Breast epithelium (tissue), 4 donors: Measurements from ENCODE around the gene CABCOCO1. TPM values are rescaled to one million over a fixed set of nuclear protein-coding genes. Genes with fewer than 3 reads are reported as not detected.

ENCODE experiments used
- DNase-seq, 2 donors: peaks; one replicate each; pipeline ENCODE4 v3.0.0-alpha.2; 2019; ENCODE audit warnings: low spot score in 2 of 2
- H3K27ac ChIP-seq, 2 donors: fragments of 200-600 bp; sonication (generic) in 1 of 2; one replicate each; pipeline ENCODE4 v1.5.1; 2016 to 2019; ENCODE audit warnings: mild to moderate bottlenecking in 1 of 2
- H3K27me3 ChIP-seq, 2 donors: fragments of 200-600 bp; sonication (generic) in 1 of 2; one replicate each; pipeline versions ENCODE4 v1.5.1 to v1.6.0; 2017 to 2019; ENCODE audit warnings: control low read depth in 1 of 2, mild to moderate bottlenecking in 1 of 2
- H3K36me3 ChIP-seq: fragments of 200-600 bp; one replicate; pipeline ENCODE4 v1.5.1; 2019
- H3K4me1 ChIP-seq, 2 donors: fragments of 200-600 bp; sonication (generic); one replicate each; pipeline ENCODE4 v1.5.1; 2016 to 2019; ENCODE audit warnings: control low read depth in 1 of 2
- H3K4me3 ChIP-seq, 3 donors: fragments of 200-600 bp; sonication (generic); 1 replicate in 2 of 3; 2 replicates in 1 of 3; pipeline ENCODE4 v1.5.1; 2016 to 2019; ENCODE audit warnings: mild to moderate bottlenecking in 3 of 3, moderate library complexity in 2 of 3
- H3K9me3 ChIP-seq, 2 donors: fragments of 200-600 bp; sonication (generic) in 1 of 2; one replicate each; pipeline ENCODE4 v1.5.1; 2016 to 2019; ENCODE audit warnings: control low read depth in 1 of 2
- CTCF ChIP-seq, 3 donors: fragments of 450-650 bp; IDR thresholded peaks; one replicate each; pipeline ENCODE4 v1.5.1; 2016 to 2017; ENCODE audit warnings: antibody characterized with exemption in 3 of 3, mild to moderate bottlenecking in 3 of 3, moderate library complexity in 3 of 3
- POLR2A ChIP-seq: fragments of 450-650 bp; IDR thresholded peaks from one replicate; pipeline ENCODE4 v1.6.1; 2016; ENCODE audit warnings: antibody characterized with exemption, mild to moderate bottlenecking, moderate library complexity
- POLR2AphosphoS5 ChIP-seq, 3 donors: sonication (generic); formaldehyde crosslinking; IDR thresholded peaks; one replicate each; pipeline ENCODE4 v1.6.1; 2017; ENCODE audit warnings: antibody characterized with exemption in 3 of 3
- intact Hi-C: fragments of 100-400 bp; cut with DNase I; formaldehyde crosslinking; loops from one replicate; pipeline ENCODE4 v1.15.1; 2023; ENCODE audit warnings: low total_unique reads
- total RNA-seq, 3 donors: library from RNA; depleted of rRNA; stranded (reverse); fragments of >200 nt; gene quantifications; one replicate each; pipeline ENCODE4 v1.1.0, GENCODE V29; 2016

CABCOCO1 gene
- total RNA-seq, 3 donors from 2014 or later, result 0.16 to 1.3 (median 1.2) TPM

- no peak overlapping the region for H3K27ac ChIP-seq
- no peaks in the 10 kb centered on the region for H3K27me3 ChIP-seq
- H3K36me3 ChIP-seq, result no peaks in the 10 kb centered on the region
- no peak overlapping the region for H3K4me3 ChIP-seq
- intact Hi-C loops, result no loop called here
- TF ChIP-seq CTCF (IDR thresholded peaks at IDR 0.05) (no peak), POLR2AphosphoS5 (IDR thresholded peaks at IDR 0.05) (no peak), POLR2A (no peak)
- H3K4me1 ChIP-seq, result no peaks in the 10 kb centered on the region
- no peak for DNase-seq
- H3K9me3 ChIP-seq, result no peaks in the 10 kb centered on the region
These were observed 29.8 kb downstream of the CABCOCO1 start for GRCh38 chr10:61692447-61693010.

GRCh38 chr10:61698968-61699655 lies 36.4 kb downstream of the CABCOCO1 start:
- Histone ChIP-seq H3K9me3 (no peaks in the 10 kb centered on the region), H3K27ac (no peak overlapping the region), H3K27me3 (no peaks in the 10 kb centered on the region), H3K4me1 (no peaks in the 10 kb centered on the region), H3K4me3 (no peak overlapping the region), H3K36me3 (no peaks in the 10 kb centered on the region)
- TF ChIP-seq CTCF (IDR thresholded peaks at IDR 0.05) (no peak), POLR2A (no peak), POLR2AphosphoS5 (IDR thresholded peaks at IDR 0.05) (no peak)
- DNase-seq, result no peak
- intact Hi-C loops, result no loop called here

- no peaks in the 10 kb centered on the region for H3K27me3 ChIP-seq
- no peak overlapping the region for H3K4me3 ChIP-seq
- no peaks in the 10 kb centered on the region for H3K9me3 ChIP-seq
- no peak for DNase-seq
- no peaks in the 10 kb centered on the region for H3K4me1 ChIP-seq
- H3K36me3 ChIP-seq, result no peaks in the 10 kb centered on the region
- TF ChIP-seq CTCF (IDR thresholded peaks at IDR 0.05) (no peak), POLR2AphosphoS5 (IDR thresholded peaks at IDR 0.05) (no peak), POLR2A (no peak)
- no peak overlapping the region for H3K27ac ChIP-seq
- intact Hi-C loops, result no loop called here
These were observed 38.5 kb downstream of the CABCOCO1 start for GRCh38 chr10:61701055-61701705.

GRCh38 chr10:61701706-61702105 lies 39.0 kb downstream of the CABCOCO1 start:
- H3K9me3 ChIP-seq, result no peaks in the 10 kb centered on the region
- DNase-seq, result no peak
- H3K4me3 ChIP-seq, result no peak overlapping the region
- H3K36me3 ChIP-seq, result no peaks in the 10 kb centered on the region
- intact Hi-C loops, result no loop called here
- H3K27me3 ChIP-seq, result no peaks in the 10 kb centered on the region
- no peak overlapping the region for H3K27ac ChIP-seq
- TF ChIP-seq POLR2A (no peak), POLR2AphosphoS5 (IDR thresholded peaks at IDR 0.05) (no peak), CTCF (IDR thresholded peaks at IDR 0.05) (no peak)
- no peaks in the 10 kb centered on the region for H3K4me1 ChIP-seq

- Histone ChIP-seq H3K4me1 (no peaks in the 10 kb centered on the region), H3K36me3 (no peaks in the 10 kb centered on the region), H3K4me3 (no peak overlapping the region), H3K27me3 (no peaks in the 10 kb centered on the region), H3K27ac (no peak overlapping the region), H3K9me3 (no peaks in the 10 kb centered on the region)
- DNase-seq, result no peak
- no peak for TF ChIP-seq POLR2AphosphoS5 (IDR thresholded peaks at IDR 0.05)
- no peak for TF ChIP-seq CTCF (IDR thresholded peaks at IDR 0.05)
- TF ChIP-seq POLR2A, result no peak
- intact Hi-C loops, result no loop called here
These were observed 39.9 kb downstream of the CABCOCO1 start for GRCh38 chr10:61702584-61702983.
